NCI-H128 (cell line): ENCODE measurements around the gene ARSG.
"Not testable (repeated sequence)": the region's sequence is repeated elsewhere in the genome, so short reads cannot be mapped to it uniquely, and the experiment has no call there.

Source experiments
- DNase-seq: peaks from one replicate; lab custom pipeline; 2025; ENCODE audit not compliant: unreplicated experiment; lab: John Stamatoyannopoulos, UW

ARSG gene

DNA sequence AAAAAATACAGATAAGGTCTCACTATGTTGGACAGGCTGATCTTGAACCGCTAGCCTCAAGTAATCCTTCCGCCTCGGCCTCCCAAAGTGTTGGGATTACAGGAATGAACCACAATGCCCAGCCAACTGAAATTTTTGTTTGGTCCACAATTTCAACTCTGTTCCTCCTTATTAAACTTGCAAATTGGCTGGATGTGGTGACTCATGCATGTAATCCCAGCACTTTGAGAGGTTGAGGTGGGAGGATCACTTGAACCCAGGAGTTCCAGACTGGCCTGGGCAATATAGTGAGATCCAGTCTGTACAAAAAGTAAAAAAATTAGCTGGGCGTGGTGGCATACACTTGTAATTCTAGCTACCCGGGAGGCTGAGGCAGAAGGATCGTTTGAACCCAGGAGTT lies 13.4 kb downstream of the ARSG start:
- DNase-seq, result no peak

DNA sequence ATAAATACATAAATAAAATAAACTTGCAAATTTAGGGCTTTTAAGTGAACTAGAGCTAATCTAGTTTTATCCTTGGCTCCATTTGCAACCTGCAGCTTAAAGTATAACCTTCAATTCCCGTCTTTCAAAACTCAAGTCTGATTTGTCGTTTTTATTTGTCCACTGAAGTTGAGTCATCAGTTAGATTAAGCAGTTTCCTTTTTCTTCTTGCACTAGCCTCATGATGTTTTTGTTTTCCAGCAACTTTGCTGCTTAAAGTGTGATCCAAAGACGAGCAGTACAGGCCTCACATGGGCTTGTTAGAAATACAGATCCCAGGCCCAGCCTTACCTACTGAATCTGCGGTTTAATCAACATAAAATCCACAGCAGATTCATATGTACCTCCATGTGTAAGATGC lies 13.8 kb downstream of the ARSG start:
- no peak for DNase-seq

DNA sequence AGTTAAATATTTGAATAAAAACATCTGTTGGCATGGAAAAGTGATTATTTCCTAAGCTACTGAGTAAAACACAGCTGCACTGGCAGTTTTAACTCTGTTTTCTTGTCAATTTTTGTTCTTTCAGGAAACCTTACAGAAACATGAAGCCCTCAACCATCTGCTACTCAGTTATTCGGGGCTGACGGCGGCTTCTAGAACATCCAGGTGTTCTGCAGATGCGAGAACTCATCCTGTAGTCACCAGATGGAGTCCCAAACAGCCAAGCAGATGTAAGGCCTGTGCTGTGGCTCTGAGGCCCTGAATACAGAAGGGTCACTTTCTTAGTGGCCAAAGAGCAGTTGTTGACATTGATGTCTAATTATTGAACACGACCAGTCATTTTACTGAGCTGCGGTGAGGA lies 15.5 kb downstream of the ARSG start:
- DNase-seq, result no peak

DNA sequence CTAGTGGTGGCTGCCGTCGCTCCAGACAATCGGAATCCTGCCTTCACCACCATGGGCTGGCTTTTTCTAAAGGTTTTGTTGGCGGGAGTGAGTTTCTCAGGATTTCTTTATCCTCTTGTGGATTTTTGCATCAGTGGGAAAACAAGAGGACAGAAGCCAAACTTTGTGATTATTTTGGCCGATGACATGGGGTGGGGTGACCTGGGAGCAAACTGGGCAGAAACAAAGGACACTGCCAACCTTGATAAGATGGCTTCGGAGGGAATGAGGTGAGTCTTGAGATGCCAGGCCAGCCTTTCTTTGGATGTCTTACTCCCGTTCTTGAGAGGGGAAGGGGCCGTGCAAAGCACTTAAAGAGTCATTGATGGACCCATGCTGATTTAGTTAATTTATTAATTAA lies 16.1 kb downstream of the ARSG start:
- no peak for DNase-seq

DNA sequence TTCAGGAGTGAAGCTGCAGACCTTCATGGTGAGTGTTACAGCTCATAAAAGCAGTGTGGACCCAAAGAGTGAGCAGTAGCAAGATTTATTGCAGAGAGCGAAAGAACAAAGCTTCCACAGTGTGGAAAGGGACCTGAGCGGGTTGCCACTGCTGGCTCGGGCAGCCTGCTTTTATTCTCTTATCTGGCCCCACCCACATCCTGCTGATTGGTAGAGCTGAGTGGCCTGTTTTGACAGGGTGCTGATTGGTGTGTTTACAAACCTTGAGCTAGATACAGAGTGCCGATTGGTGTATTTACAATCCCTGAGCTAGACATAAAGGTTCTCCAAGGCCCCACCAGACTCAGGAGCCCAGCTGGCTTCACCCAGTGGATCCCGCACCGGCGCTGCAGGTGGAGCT lies 17.2 kb downstream of the ARSG start:
- not testable (repeated sequence) for DNase-seq

DNA sequence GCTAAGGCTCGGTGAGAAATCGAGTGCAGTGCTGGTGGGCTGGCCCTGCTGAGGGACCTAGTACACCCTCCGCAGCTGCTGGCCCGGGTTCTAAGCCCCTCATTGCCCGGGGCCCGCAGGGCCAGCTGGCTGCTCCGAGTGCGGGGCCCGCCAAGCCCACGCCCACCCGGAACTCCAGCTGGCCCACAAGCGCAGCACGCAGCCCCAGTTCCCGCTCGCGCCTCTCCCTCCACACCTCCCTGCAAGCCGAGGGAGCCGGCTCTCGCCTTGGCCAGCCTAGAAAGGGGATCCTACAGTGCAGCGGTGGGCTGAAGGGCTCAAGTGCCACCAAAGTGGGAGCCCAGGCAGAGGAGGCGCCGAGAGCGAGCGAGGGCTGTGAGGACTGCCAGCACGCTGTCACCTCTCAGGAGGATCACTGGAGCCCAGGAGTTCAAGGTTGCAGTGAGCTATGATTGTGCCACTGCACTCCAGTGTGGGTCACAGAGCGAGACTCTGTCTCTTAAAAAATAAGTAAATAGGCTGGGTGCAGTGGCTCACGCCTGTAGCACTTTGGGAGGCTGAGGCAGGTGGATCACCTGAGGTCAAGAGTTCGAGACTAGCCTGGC lies 17.9 kb downstream of the ARSG start:
- not testable (repeated sequence) for DNase-seq

DNA sequence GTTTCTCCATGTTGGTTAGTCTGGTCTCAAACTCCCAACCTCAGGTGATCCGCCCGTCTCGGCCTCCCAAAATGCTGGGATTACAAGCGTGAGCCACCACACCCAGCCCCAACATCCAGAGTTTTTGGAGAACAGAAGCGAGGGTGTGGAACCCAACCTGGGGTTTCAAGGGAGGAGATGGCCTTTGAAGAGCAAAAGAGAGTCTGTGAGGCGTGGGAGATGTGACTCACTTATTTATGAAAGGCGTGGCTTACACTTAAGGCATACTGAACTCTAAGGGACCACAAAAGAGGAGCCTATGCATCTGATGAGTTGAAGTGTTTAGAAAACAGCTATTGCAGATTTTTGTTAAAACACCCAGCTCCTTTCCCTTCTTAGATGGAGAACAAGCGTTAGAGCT lies 18.9 kb downstream of the ARSG start:
- DNase-seq, result no peak

DNA sequence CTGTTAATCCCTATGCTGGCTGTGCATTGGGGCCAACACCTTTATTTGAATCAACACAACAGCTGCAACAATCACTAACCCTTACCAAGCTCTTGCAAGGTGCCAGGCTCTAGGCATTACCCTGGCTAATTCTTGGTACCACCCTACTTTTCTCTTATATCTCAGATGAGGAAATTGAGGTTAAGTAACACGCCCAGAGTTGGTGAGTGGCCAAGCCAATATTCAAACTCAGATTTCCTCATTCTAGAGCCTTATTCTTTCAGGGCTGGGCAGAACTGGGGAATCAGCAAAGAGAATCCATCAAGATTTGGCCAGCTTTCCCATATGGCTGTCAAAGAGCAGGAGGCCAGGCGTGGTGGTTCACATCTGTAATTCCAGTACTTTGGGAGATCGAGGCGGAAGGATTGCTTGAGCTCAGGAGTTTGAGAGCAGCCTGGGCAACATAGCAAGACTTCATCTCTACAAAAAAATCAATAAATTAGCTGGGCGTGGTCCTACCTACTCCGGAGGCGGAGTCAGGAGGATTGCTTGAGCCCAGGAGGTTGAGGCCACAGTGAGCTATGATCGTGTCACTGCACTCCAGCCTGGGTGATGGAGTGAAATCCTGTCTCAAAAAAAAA lies 23.7 kb downstream of the ARSG start:
- DNase-seq, result no peak

DNA sequence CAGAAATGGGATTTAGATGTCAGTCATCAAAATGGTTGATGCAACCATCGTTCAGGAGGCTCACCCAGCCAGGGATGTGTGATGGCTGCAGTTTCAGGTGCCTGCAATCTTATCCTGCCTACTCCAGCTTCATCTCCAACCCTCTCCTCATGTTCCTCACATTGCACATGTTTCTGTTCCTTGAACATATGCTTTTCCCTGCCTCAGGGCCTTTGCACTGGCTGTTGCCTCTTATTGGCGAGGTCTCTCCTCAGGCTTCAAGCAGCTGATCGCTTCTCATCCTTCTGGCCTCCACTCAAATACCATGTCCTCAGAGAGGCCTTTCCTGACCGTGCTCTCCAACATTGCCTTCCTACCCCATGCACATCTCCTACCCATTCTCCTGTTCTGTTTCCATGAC lies 24.6 kb downstream of the ARSG start:
- DNase-seq, result no peak

DNA sequence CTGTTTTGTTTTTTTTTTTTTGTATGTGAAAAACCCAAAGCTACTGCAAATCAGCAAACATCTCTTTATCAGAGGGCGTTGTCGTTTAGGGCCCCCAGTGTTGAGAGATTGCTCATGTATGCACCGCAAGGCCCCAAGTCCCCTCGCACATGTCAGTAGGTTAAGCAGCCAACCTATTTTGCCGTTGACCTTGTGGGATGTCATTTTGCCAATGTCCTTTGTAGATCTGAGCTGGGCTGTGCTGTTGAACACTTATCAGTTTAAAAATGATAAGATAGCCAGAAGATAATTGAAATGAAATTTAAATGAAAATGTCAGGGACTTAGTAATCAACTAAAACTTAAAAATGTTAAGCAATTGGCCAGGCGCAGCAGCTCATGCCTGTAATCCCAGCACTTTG lies 26.2 kb downstream of the ARSG start:
- no peak for DNase-seq

DNA sequence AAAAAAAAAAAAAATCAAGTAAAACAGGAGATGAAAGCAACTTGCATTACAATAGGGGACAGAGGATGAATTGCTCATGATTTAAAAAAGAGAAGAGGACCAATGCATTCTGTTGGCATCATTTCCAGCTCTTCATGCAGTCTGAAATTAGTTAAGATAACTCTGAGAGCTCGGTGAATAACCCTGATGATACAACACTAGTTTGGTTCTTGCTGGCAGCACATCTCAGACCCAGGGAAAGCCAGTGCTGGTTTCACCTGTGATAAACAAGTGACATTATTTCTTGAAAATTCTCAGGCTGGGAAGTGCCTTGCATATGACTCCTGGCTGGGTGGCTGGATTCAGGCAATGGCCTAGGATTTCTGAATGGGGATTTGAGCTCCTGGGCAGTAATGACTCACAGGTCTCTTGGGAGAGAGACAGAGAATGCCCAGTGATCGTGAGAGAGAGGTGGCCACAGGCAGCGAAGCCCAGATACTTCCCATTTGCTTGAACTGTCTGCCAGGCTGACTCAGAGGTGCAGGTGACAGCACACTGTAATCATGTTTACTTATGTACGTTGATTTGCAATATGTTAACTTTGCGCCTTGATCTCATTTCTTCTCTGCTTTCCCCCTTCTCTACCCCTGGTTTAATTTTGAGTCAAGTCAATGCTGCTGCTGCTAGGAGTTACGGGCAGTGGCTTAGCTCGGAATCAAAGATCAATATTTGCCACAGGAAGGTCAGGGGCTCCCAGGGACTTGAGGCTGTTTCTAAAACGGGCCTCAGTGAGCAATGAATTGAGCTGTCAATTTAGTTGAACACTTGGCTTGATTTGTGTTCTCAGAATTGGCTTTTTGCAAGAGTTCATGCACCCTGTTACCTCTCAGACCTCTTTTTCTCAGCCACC lies 27.1 kb downstream of the ARSG start:
- DNase-seq, result no peak

DNA sequence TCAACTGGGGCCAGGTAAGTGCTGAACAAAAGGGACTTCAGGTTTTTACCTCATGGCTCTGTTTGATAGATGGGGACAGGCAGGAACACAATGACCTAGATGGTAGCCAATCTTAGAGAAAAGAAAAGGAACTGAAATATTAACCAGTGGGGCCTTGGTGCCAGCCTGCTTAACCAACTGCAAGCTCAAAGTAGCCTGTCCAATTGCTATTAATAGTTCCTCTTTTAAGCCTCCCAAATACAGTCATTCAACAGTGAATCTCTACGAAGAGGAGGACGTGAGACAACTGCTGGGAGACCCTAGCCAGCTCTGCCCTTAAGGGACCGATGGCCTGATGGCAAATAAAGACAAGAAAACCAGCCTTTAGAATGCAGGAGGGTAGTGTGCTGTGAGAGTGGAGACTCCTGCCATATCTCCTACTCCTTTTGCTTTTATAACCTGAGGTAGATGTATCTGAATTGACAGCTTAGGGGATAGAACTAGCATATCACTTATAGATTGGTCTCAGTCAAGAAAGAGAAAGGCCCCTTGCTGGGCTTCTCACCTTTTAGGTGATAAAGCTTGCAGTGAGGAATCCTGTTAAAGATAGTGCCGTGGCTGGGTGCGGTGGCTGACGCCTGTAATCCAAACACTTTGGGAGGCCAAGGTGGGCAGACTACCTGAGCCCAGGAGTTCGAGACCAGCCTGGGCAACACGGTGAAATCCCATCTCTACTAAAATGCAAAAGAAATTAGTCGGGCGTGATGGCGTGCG lies 28.3 kb downstream of the ARSG start:
- DNase-seq, result no peak

DNA sequence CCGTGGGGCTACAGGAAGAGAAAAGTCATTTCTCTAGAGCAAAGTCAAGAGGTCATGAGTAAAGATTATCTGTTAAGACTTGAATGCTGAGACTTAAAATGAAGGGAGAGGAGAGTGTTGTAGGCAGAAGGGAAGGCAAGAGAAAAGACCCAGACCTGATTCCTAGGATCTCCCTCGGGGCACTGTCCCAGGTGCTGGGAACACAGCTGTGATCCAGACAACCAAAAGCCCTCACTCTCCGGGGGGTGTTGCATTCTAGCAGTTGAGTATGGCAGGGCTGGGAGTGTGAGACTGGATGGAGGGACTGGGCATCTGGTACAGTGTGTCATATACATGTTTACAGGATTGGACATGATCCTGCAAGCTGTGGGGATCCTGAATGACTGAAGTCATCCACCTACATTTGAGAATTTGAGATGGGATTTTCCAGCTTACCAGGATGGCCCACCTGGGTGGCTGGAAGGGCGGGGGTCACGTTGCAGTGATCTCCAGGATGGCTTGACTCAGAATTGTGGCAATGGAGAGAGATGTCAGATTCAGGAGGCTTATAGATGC lies 29.1 kb downstream of the ARSG start:
- DNase-seq, result no peak

DNA sequence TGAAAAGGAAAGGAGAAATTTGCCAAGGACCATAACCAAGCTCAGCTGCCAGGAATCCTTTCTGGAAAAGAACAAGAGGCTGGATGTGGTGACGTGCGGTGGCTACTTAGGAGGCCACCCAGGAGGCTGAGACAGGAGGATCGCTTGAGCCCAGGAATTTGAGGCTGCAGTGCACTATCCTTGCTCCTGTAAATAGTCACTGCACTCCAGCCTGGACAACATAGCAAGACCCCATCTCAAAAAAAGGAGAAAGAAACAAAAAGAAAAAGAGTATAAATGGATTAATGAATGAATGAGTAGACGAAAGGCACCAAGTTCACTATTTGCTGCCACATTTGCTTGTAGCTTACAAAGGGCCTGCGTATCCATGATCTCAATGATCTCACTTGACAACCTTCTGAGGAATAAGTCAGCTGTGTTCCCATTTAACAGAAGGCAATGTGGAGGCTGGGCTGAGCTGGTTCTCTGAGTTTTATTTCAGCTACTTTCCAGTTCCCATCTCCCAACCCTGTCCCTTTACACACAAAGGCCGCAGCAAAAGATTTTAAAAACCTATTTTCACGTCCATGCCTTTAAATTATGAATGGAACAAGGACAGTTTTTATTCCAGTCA lies 29.8 kb downstream of the ARSG start:
- DNase-seq, result no peak

DNA sequence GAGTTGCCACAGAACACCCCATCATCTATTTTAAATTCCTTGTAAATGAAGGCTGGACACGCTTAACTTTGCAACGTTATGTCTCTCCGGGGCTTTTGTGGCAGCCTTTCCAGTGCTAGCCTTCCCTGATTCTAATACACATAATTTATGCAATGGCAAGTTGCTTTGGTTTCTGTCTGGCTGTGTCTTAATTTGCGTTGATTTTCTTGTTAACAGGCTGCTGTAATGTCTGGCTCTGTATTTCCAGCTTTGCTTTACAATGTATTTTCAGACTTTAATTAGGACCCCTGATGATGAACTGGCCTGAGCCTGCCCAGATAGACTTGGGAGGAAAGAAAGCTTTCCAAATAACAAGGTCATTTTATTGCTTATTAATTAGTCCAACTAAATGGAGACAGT lies 30.3 kb downstream of the ARSG start:
- DNase-seq, result no peak

DNA sequence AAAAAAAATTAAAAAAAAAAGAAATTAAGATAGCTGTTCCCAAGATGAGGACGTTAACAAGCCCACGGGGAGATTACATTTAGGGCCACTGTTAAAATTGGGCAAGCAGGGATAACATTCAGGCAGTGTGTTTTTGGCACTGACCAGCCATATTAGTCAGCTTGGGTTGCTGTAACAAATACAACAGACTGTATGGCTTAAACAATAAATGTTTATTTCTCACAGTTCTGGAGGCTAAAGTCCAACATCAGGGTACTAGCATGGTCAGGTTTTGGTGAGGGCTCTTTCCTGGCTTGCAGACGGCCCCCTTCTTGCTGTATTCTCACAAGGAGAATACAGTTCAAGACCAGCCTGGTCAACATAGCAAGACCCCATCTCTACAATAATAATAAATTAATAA lies 31.3 kb downstream of the ARSG start:
- no peak for DNase-seq

DNA sequence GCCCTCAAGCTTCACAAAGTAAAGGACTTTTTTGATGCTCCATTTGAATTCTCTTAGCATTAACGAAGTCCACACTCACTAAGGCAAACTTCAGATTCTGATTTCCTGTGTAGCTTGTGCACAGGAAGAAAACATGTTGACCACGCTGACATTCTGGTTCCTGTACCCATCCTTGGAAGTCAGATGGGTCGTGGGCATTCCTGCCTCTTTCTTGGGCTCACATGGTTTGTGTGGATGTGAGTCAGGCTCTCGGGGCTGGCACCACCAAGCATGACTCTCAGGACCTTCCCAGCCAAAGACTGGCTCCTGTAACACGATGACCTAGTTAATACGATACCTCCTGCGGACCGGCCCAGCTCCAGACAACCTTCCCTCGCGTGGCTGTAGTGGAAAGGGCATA lies 32.8 kb downstream of the ARSG start:
- DNase-seq, result no peak

DNA sequence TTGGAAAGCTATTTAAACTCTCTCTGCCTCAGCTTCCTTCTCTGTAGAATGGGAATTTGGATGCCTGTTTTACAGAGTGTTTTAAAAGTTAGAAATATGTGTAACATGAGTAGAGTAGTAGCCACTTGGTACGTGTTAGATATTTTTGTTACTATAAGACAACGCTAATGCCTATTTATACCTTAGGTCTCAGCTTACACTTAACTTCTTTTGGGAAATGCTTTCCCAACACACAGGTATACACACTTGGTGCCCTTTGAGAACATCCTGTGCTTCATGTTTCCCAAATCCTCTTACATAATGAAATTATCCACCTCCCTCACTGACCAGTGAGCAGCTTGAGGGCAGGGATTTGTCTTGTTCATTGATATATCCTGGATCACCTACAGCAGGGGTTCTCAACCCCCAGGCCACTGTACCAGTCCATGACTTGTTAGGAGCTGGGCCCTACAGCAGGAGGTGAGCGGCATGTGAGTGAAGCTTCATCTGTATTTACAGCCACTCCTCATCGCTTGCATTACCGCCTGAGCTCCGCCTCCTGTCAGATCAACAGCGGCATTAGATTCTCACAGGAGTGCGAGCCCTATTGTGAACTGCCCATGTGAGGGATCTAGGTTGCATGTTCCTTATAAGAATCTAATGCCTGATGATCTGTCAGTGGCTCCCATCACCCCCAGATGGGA lies 33.5 kb downstream of the ARSG start:
- no peak for DNase-seq

DNA sequence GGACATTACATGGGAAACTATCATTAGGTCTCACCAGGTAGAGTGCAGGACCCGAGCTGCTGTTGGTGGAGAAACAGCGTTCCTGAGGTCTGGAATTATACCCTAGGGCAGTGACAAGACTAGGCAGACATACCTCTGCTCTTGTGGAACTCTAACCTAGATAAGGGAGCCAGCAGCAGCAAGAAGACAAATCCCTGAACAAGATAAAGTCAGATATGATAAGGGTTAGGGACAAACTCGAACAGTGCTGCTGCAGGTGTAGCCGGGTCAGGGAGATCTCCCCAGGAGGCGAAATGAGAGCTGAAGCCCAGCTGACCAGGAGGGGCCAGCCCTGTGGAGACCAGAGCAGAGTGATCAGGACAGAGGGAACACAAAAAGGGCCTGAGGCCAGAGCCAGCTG lies 34.7 kb downstream of the ARSG start:
- DNase-seq, result no peak

DNA sequence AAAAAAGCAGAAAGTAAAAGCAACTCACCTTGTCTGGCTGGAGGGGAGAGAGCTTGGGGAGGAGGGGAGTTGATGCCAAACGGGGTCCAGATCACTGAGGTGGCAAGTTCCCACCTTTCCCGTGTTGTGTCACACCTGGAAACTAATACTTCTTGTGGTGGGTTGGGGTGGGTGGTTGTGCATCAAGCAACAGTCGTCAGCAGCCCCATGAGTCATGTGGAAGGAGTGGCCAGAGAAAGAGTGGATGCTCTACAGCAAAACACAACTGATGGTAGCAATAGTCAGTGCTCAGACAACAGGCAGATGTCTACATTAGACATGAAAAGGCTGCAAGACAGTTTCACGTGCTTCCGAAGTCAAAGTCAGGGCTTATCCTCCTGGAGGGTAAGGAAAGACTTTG lies 35.4 kb downstream of the ARSG start:
- DNase-seq, result no peak
